Spleen (tissue), 7 donors: ENCODE measurements around the gene TNPO1.

Experiments used
- POLR2AphosphoS5 ChIP-seq, 3 donors: sonication (generic); formaldehyde crosslinking; IDR thresholded peaks; one replicate each; pipeline ENCODE4 v1.5.1; 2017; ENCODE audit warnings: antibody characterized with exemption in 3 of 3
- TF ChIP-seq, protein P1 (sequence below), 11 experiments: fragments of 200-600 bp in 7 of 11; fragments of 450-650 bp in 4 of 11; sonication (generic) in 4 of 11; IDR thresholded peaks in 8 of 11; conservative IDR thresholded peaks in 3 of 11; 1 replicate in 7 of 11; 2 replicates in 4 of 11; pipeline versions ENCODE4 v1.4.0 to v1.8.0; 2016 to 2021; ENCODE audit warnings: antibody characterized with exemption in 11 of 11, inconsistent platforms in 4 of 11, mild to moderate bottlenecking in 1 of 11
- donor health status: DM: no; HTN: no; CAD: no; lungs with moderate emphysema.
- donor health status: DM: no; HTN: no; CAD: no.
- donor health status: DM: no; HTN: no; CAD: no.

DNA sequence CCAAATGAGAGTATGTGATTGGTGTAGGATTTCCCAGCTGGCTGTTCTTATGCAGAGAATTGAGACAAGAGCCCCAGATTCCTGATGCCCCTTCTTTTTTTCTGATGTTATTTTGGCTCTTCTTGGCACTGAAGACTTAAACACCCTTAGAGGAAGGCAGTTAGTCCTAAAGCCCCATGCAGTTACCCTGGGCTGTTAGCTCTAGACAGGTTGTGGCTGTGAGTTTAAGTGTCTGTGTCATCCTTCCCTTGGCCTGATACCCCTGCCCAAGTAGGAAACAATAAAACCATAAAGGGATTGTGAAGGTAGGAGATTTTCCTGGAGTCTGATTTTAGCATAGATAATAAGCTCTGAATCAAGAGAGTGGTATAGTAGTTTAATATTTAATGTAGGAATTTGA, 13.2 kb downstream of the TNPO1 start:
- TF ChIP-seq, protein P1, sequence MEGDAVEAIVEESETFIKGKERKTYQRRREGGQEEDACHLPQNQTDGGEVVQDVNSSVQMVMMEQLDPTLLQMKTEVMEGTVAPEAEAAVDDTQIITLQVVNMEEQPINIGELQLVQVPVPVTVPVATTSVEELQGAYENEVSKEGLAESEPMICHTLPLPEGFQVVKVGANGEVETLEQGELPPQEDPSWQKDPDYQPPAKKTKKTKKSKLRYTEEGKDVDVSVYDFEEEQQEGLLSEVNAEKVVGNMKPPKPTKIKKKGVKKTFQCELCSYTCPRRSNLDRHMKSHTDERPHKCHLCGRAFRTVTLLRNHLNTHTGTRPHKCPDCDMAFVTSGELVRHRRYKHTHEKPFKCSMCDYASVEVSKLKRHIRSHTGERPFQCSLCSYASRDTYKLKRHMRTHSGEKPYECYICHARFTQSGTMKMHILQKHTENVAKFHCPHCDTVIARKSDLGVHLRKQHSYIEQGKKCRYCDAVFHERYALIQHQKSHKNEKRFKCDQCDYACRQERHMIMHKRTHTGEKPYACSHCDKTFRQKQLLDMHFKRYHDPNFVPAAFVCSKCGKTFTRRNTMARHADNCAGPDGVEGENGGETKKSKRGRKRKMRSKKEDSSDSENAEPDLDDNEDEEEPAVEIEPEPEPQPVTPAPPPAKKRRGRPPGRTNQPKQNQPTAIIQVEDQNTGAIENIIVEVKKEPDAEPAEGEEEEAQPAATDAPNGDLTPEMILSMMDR (IDR thresholded peaks at IDR 0.05 in 8 of 11, conservative IDR thresholded peaks at IDR 0.05 in 3 of 11), result no peak
- TF ChIP-seq POLR2AphosphoS5 (IDR thresholded peaks at IDR 0.05), result no peak
